Measurements from ENCODE around the gene FEM1A.
"Not testable (repeated sequence)": the region's sequence is repeated elsewhere in the genome, so short reads cannot be mapped to it uniquely, and the experiment has no call there.

FEM1A gene

GRCh38 chr19:4791183-4792018 is at the start of gene FEM1A:
Gene FEM1A, plus strand, starts transcription at chr19:4791734. Its CDS starts 121 bp downstream, at chr19:4791855.
- DNase-seq = peak; percentile 100

GRCh38 chr19:4742723-4743646 is 48.5 kb upstream of the FEM1A start:
- DNase-seq = no peak

DNA sequence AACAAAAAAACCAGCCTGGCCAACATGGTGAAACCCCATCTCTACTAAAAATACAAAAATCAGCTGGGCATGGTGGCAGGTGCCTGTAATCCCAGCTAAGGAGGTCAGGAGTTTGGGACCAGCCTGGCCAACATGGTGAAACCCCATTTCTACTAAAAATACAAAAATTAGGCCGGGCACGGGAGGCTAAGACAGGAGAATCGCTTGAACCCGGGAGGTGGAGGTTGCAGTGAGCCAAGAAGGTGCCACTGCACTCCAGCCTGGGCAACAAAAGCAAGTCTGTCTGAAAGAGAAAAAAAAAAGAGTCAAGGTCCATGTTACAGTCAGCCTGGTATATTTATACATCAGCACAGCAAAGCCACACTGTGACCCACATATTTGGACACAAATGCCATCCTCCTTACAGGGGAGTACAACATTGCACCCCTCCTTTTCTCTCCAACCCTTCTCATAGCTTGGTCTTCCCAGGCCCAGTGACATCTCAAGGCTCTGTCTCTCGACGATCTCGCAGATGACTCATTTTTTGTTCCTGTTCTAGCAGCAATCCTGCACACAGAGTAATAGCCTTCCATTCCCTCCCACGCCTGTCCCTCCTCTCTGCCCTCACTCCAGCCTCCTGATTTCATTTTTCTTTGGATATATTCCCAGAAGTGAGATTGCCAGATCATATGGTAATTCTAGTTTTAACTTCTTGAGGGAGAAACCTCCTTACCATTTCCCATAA is 46.9 kb upstream of the FEM1A start:
- no peak for DNase-seq

DNA sequence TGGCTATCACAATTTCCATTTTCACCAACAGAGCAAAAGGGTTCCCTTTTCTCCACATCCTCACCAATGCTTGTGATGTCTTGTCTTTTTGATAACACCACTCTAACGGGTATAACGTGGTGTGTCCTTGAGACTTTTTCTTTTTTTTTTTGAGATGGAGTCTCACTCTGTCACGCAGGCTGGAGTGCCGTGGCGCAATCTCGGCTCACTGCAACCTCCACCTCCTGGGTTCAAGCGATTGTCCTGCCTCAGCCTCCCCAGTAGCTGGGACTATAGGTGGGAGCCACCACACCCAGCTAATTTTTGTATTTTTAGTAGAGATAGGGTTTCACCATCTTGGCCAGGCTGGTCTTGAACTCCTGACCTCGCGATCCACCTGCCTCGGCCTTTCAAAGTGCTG is 46.4 kb upstream of the FEM1A start:
- not testable (repeated sequence) for DNase-seq

- no peak for DNase-seq
Measured at GRCh38 chr19:4745986-4746385, 45.5 kb upstream of the FEM1A start.

- DNase-seq = no peak
Measured at GRCh38 chr19:4748185-4748584, 43.3 kb upstream of the FEM1A start.

GRCh38 chr19:4748589-4748988 is 42.9 kb upstream of the FEM1A start:
- DNase-seq = no peak

DNA sequence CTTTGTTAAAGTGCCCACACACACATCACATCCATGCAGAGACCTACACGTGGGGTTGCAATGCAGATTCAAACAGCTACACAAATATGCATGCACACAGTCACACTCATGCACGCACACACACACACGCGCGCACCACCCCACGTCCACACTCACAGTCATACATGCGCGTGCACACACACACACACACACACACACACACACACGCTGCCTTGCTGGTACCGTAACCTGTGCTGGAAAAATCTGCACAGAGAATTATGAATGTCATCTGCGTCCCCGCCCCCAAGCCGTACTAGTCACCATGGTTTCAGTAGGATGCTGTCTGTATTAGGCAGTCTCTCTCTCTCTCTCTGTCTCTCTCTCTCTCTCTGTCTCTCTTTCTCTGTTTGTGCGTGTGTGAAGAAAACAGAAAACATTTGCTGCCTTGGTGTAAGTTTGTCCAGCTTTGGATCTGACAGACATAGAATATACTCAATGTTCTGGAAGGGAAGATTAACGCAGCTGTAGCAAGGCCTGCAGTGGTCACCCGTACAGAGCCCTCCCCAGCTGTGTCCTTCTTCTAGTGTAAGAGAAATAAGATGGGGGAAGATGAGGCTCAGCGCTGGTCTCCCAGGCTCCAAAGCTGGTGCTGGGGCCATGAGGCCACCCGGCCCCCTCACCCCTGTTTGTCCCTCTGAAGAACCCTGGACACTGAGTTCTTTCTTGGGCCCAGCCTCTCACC is 41.5 kb upstream of the FEM1A start:
- no peak for DNase-seq

- DNase-seq = no peak
Measured at GRCh38 chr19:4754248-4754647, 37.3 kb upstream of the FEM1A start.

DNA sequence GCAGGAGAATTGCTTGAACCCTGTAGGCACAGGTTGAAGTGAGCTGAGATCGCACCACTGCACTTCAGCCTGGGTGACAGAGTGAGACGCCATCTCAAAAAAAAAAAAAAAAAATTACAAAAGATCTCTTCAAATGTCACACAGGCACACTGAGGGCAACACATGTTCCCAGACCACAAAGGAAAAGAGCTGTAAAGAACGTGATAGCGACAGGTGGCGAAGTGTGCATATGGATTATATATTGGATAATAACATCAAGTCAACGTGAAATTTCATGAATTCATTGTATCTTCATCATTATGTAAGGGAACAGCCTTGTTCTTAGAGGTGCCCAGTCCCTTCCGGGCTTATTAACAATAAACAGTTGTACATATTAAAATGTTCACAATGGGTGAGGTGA is 36.1 kb upstream of the FEM1A start:
- no peak for DNase-seq

- DNase-seq = no peak
Measured at GRCh38 chr19:4758082-4758481, 33.5 kb upstream of the FEM1A start.

GRCh38 chr19:4758659-4759058 is 32.9 kb upstream of the FEM1A start:
- no peak for DNase-seq

DNA sequence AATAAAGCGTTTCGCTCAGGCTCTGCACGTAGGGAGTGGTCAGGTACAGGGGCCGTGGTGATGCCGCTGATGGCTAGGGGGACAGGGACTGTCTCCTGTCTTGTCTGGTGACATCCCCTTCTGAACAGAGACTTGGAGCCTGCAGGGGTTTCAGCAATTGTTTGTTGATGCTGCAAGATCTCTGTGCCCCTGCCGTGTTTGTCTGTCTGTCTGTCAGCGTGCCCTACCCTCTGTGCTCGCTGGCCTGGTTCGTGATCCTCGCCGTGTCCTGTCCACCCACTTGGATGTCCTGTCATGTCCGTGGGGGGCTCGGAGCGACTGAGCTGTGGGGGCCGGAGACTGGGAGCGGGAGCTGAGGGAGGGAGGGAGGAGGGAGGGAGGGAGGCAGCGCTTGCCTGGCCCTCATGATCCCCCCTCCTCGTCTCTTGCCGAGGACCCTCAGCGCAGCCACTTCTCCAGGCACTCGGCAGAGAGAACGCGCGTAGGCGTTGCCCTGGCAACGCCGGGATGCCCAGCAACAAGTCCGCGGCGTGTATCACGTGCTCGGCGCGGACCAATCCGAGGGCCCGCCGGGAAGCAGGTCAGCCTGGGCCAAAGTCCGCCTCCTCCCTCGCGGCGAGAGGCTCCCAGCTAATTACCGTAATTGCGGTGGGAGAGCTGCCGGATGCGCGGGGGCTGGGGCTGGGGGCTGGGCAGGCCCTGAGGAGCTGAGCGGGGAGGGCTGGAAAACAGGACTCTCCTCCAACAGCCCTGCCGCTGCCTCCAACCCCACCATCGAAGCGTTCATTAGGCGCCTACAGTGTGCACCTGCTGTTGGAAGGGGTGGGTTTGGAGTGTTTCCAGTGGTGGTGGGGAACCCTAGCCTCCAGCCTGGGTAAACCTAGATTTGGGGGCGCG is 31.9 kb upstream of the FEM1A start:
- DNase-seq = peak; percentile 85

DNA sequence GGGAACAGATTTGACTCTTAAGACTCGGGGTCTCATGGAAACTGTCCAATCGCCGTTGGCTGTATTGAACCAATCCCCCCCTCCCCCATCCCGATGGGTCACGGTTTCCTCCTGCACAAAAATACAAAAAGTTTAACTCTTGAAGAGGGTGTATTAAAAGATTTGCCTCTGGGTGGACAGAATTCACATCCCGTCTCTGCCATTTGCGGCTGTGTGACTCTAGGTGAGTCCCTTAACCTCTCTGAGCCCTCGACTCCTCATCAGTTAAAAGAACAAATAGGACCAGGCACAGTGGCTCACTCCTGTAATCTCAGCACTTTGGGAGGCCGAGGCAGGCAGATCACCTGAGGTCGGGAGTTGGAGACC is 31.3 kb upstream of the FEM1A start:
- DNase-seq = no peak

- no peak for DNase-seq
Measured at GRCh38 chr19:4763021-4763420, 28.5 kb upstream of the FEM1A start.

DNA sequence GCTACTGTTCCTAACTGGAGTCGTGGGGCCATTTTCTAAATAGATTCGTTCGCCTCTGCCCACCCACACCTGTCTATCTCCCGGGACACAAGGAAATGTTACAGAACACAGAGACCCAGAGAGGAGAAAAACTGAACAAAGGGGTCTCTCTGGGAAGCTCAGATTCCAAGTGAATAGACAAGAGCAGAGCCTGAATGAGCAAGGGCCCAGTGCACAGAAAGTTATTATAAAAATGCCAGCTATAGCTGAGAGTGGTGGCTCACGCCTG is 27.2 kb upstream of the FEM1A start:
- no peak for DNase-seq

GRCh38 chr19:4768934-4769777 is 22.4 kb upstream of the FEM1A start:
- peak; percentile 83 for DNase-seq

DNA sequence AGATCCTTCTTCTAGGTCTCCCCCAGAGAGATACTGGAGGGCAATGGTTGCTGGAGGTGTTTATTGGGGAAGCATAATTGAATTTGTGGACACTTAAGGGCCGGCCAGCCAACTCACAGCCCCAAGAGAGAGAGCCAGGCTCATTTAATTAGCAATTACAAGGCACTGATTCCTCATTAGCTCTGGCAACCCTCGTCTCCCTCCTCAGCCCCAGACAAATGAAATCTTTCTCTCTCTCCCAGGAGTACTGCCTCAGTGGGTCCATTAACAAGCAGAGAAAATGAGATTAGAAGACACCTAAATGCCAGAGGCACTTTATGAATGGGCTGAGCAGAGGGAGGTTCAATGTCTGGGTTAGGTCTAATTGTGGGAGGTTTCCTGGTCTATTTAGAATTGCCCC is 19.0 kb upstream of the FEM1A start:
- DNase-seq = no peak

GRCh38 chr19:4773047-4773640 is 18.4 kb upstream of the FEM1A start:
- no peak for DNase-seq

- no peak for DNase-seq
Measured at GRCh38 chr19:4774136-4774535, 17.4 kb upstream of the FEM1A start.
